SK-N-DZ (cell line): ENCODE measurements around the gene FCN3.

ENCODE experiments used
- DNase-seq: peaks from one replicate; pipeline ENCODE4 v3.0.0-alpha.2; 2015; ENCODE audit warnings: low spot score
- small RNA-seq, 2 experiments: library from RNA; depleted of rRNA; stranded (forward); fragments of <200 nt; gene quantifications; one replicate each; pipeline ENCODE3, GENCODE V24; 2014

The FCN3 gene

GRCh38 chr1:27341525-27342252 lies 32.9 kb downstream of the FCN3 start, which contains the start of gene SYTL1:
TSS of gene SYTL1 (plus strand) at chr1:27342022. CDS start at chr1:27345335, 3,313 bp downstream.
- DNase-seq: peak; percentile 38

GRCh38 chr1:27339213-27339612 lies 35.4 kb downstream of the FCN3 start:
- DNase-seq: no peak

GRCh38 chr1:27338751-27339150 lies 35.9 kb downstream of the FCN3 start:
- no peak for DNase-seq

- DNase-seq: no peak
Measured at GRCh38 chr1:27336756-27337155, 37.9 kb downstream of the FCN3 start.

- DNase-seq: no peak
Measured at GRCh38 chr1:27335506-27336422, 38.9 kb downstream of the FCN3 start.

GRCh38 chr1:27333717-27334279 lies 40.8 kb downstream of the FCN3 start:
- DNase-seq: no peak

GRCh38 chr1:27332536-27333281 lies 41.9 kb downstream of the FCN3 start:
- DNase-seq: peak; percentile 21

GRCh38 chr1:27331922-27332321 lies 42.7 kb downstream of the FCN3 start:
- DNase-seq: no peak

GRCh38 chr1:27331426-27331825 lies 43.2 kb downstream of the FCN3 start:
- no peak for DNase-seq

GRCh38 chr1:27330786-27331185 lies 43.8 kb downstream of the FCN3 start:
- DNase-seq: no peak

GRCh38 chr1:27327964-27328363 lies 46.7 kb downstream of the FCN3 start:
- DNase-seq: no peak

GRCh38 chr1:27325286-27325685 lies 49.3 kb downstream of the FCN3 start:
- DNase-seq: no peak

GRCh38 chr1:27322569-27323240 lies 51.9 kb downstream of the FCN3 start:
- no peak for DNase-seq

- peak; percentile 94 for DNase-seq
Measured at GRCh38 chr1:27321813-27322568, 52.6 kb downstream of the FCN3 start, which contains the start of gene TMEM222. TSS of gene TMEM222 (plus strand) at chr1:27322163. CDS start at chr1:27322198, 35 bp downstream.

Small RNAs within 50 kb of the gene (small RNA-seq; reads per million reads assigned to genes)
- 0 to 0.04 reads per million in 2 experiments for gene RNU6-48P
